ENCODE measurements around the gene LYRM9. TPM values are rescaled to one million over a fixed set of nuclear protein-coding genes. Genes with fewer than 3 reads are reported as not detected.
A peak's percentile ranks its signal among the peaks of the same experiment; 100 is the strongest.

LYRM9 gene
- total and polyA plus RNA-seq, 10 of the 15 experiments (the other 5 are each of a cell fraction or from before 2014, with no cell fraction given) = 1.8 to 8.3 (median 4.6) TPM

DNA sequence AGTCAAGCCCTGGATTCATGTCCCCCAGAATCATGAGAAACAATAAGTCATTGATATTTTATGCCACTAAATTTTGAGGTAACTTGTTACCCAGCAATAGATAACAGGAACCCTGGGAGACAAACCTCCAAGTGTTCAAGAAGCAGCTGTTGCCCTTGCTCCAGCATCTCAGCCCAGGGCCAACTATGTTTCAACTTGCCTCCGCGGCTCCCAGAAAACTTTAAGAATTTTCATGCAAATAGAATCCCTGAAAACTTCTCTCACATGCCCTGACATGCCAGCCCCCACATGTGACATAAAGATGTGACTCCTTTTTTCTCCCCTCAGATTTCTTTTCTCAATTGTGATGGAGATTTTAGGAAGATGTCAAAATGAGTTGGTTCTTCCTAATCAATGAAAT, 22.8 kb downstream of the LYRM9 start (continued):
- TF ChIP-seq, protein P1, sequence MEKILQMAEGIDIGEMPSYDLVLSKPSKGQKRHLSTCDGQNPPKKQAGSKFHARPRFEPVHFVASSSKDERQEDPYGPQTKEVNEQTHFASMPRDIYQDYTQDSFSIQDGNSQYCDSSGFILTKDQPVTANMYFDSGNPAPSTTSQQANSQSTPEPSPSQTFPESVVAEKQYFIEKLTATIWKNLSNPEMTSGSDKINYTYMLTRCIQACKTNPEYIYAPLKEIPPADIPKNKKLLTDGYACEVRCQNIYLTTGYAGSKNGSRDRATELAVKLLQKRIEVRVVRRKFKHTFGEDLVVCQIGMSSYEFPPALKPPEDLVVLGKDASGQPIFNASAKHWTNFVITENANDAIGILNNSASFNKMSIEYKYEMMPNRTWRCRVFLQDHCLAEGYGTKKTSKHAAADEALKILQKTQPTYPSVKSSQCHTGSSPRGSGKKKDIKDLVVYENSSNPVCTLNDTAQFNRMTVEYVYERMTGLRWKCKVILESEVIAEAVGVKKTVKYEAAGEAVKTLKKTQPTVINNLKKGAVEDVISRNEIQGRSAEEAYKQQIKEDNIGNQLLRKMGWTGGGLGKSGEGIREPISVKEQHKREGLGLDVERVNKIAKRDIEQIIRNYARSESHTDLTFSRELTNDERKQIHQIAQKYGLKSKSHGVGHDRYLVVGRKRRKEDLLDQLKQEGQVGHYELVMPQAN (conservative IDR thresholded peaks at IDR 0.05) = no peak
- TF ChIP-seq CHD4 (IDR thresholded peaks at IDR 0.05) (no peak), SMC3 (IDR thresholded peaks at IDR 0.05; ENCODE audit: borderline replicate concordance, low read length) (no peak)

DNA sequence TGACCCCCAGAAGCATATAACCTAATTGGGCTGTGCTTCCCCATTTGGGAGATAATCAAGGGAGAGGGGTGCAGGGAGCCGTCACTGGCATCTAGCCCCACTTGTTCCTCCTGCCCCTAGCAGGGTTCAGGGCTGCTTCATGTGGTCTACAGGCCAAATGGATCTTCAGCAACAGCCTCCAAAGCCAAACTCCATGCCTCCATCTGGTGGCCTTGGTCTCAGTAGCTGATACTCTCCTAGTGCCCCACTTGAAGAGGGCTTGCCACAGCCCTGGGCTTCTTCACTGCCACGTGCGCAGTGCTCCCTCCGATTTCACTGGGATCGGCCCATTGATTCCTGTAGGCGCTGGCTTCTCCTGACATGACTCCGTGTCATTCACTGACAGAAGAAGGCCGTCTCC, 24.6 kb downstream of the LYRM9 start:
- Histone ChIP-seq H2AFZ (ENCODE audit: control insufficient read depth, low read depth, low read length) (no peak overlapping the region), H3K4me2 (ENCODE audit: control insufficient read depth, insufficient read depth) (no peak overlapping the region), H4K20me1 (ENCODE audit: control insufficient read depth, insufficient read depth) (no peaks in the 10 kb centered on the region), H3K36me3 (ENCODE audit: control insufficient read depth in 2 of 2, insufficient read depth in 2 of 2, low read length in 1 of 2) (no peaks in the 10 kb centered on the region), H3K4me3 (no peak overlapping the region), H3K27me3 (replicated peaks in 1 of 2; ENCODE audit: control insufficient read depth in 2 of 2, insufficient read depth in 2 of 2, low read length in 1 of 2) (no peaks in the 10 kb centered on the region), H3K4me1 (ENCODE audit: control insufficient read depth, insufficient read depth, low read length) (no peaks in the 10 kb centered on the region), H3K27ac (ENCODE audit: control insufficient read depth, insufficient read depth) (no peak overlapping the region), H3K79me2 (ENCODE audit: control insufficient read depth, insufficient read depth, low read length) (no peaks in the 10 kb centered on the region), H3K9ac (ENCODE audit: control insufficient read depth, insufficient read depth, low read length) (no peak overlapping the region), H3K9me3 (replicated peaks; ENCODE audit: control insufficient read depth, insufficient read depth, low read length) (no peaks in the 10 kb centered on the region; the same call in 1 of the 3 replicates)
- no TSS peak for BruUV-seq (replicated peaks)
- no peak for DNase-seq (ENCODE audit: low read depth, low spot score)
- CTCF ChIA-PET = interaction anchor here (0.5 to 1.3 kb wide), 2 partner anchors 22 to 63 kb away, joined by 3 to 8 read pairs; no protein-coding TSS in a partner anchor
- TF ChIP-seq, protein P2, sequence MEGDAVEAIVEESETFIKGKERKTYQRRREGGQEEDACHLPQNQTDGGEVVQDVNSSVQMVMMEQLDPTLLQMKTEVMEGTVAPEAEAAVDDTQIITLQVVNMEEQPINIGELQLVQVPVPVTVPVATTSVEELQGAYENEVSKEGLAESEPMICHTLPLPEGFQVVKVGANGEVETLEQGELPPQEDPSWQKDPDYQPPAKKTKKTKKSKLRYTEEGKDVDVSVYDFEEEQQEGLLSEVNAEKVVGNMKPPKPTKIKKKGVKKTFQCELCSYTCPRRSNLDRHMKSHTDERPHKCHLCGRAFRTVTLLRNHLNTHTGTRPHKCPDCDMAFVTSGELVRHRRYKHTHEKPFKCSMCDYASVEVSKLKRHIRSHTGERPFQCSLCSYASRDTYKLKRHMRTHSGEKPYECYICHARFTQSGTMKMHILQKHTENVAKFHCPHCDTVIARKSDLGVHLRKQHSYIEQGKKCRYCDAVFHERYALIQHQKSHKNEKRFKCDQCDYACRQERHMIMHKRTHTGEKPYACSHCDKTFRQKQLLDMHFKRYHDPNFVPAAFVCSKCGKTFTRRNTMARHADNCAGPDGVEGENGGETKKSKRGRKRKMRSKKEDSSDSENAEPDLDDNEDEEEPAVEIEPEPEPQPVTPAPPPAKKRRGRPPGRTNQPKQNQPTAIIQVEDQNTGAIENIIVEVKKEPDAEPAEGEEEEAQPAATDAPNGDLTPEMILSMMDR (IDR thresholded peaks at IDR 0.05 in 2 of 3, conservative IDR thresholded peaks at IDR 0.05 in 1 of 3; ENCODE audit: control insufficient read depth in 2 of 3, extremely low read depth in 1 of 3, insufficient read depth in 1 of 3, low read depth in 3 of 3, low read length in 3 of 3) = peak in 2 of 3 experiments; percentile 12 to 13; a peak in 3 of 6 replicates
- TF ChIP-seq, protein P3, sequence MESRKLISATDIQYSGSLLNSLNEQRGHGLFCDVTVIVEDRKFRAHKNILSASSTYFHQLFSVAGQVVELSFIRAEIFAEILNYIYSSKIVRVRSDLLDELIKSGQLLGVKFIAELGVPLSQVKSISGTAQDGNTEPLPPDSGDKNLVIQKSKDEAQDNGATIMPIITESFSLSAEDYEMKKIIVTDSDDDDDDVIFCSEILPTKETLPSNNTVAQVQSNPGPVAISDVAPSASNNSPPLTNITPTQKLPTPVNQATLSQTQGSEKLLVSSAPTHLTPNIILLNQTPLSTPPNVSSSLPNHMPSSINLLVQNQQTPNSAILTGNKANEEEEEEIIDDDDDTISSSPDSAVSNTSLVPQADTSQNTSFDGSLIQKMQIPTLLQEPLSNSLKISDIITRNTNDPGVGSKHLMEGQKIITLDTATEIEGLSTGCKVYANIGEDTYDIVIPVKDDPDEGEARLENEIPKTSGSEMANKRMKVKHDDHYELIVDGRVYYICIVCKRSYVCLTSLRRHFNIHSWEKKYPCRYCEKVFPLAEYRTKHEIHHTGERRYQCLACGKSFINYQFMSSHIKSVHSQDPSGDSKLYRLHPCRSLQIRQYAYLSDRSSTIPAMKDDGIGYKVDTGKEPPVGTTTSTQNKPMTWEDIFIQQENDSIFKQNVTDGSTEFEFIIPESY (IDR thresholded peaks at IDR 0.05) = no peak
- TF ChIP-seq, protein P4, sequence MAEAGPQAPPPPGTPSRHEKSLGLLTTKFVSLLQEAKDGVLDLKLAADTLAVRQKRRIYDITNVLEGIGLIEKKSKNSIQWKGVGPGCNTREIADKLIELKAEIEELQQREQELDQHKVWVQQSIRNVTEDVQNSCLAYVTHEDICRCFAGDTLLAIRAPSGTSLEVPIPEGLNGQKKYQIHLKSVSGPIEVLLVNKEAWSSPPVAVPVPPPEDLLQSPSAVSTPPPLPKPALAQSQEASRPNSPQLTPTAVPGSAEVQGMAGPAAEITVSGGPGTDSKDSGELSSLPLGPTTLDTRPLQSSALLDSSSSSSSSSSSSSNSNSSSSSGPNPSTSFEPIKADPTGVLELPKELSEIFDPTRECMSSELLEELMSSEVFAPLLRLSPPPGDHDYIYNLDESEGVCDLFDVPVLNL (IDR thresholded peaks at IDR 0.05; ENCODE audit: low read depth, low read length) = no peak
- TF ChIP-seq RAD21 (IDR thresholded peaks at IDR 0.05; ENCODE audit: insufficient read depth, low read depth, low read length) = peak; percentile 23; the same call in 1 of the 2 replicates
- no peak for ATAC-seq
- 76% methylated on average over 8 of the region's 8 CpGs for WGBS (ENCODE audit: insufficient coverage, insufficient replicate concordance, low lambda C conversion rate, missing lambda C conversion rate)
- intact Hi-C loops (cut with micrococcal nuclease; ENCODE audit: unreplicated experiment) (no loop called here), in situ Hi-C loops (cut with MboI) (no loop called here)
- POLR2A ChIA-PET = no interaction called here
- SMC1A ChIA-PET (ENCODE audit: uncharacterized antibody, unreplicated experiment) = interaction anchor here (0.7 kb wide), 1 partner anchor 62 kb away, joined by 3 read pairs; no protein-coding TSS in a partner anchor
- FAIRE-seq = no peak
- RAD21 ChIA-PET (ENCODE audit: unreplicated experiment) = interaction anchor here (1.2 to 1.3 kb wide), 2 partner anchors 61 to 63 kb away, joined by 3 to 7 read pairs; no protein-coding TSS in a partner anchor

Measured in GM12878 (cell line).